ENCODE data around the gene MAP2. TPM values are rescaled to one million over a fixed set of nuclear protein-coding genes. Genes with fewer than 3 reads are reported as not detected.

MAP2 gene
- total and polyA plus RNA-seq, 2 of the 8 experiments (the other 6 are each of a cell fraction or from before 2014, with no cell fraction given) = 5.9 to 9.4 TPM

DNA sequence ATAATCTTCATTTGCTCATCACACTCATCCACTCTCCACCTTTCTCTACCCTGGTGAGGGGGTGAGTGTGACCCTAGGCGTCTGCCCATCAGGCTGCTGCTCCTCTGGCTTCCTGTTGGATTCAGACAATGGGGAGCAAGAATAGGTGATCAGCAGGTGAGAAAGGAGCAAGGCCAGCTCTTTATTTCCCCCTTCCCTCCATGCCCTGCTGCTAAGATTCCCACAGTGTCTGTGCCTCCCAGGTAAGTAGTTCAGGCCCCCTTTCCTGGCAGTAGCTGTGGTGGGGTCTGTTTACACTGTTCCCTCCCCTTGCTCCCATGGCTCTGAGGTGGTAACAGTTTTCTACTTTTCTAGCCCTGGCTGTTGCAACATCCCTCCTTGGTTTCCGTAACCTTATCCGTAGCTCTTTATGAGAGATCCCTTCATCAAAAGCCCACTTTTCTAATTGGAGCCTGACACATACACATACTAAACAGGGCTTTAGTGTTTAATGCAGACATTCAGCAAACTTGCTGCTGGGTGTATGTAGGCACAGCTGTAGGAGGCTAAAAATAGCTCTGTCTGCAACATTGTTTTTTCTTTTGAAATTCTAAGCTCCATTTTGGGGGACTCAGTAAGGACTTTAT, 27.5 kb downstream of the MAP2 start (continued):
- TF ChIP-seq, protein P1, sequence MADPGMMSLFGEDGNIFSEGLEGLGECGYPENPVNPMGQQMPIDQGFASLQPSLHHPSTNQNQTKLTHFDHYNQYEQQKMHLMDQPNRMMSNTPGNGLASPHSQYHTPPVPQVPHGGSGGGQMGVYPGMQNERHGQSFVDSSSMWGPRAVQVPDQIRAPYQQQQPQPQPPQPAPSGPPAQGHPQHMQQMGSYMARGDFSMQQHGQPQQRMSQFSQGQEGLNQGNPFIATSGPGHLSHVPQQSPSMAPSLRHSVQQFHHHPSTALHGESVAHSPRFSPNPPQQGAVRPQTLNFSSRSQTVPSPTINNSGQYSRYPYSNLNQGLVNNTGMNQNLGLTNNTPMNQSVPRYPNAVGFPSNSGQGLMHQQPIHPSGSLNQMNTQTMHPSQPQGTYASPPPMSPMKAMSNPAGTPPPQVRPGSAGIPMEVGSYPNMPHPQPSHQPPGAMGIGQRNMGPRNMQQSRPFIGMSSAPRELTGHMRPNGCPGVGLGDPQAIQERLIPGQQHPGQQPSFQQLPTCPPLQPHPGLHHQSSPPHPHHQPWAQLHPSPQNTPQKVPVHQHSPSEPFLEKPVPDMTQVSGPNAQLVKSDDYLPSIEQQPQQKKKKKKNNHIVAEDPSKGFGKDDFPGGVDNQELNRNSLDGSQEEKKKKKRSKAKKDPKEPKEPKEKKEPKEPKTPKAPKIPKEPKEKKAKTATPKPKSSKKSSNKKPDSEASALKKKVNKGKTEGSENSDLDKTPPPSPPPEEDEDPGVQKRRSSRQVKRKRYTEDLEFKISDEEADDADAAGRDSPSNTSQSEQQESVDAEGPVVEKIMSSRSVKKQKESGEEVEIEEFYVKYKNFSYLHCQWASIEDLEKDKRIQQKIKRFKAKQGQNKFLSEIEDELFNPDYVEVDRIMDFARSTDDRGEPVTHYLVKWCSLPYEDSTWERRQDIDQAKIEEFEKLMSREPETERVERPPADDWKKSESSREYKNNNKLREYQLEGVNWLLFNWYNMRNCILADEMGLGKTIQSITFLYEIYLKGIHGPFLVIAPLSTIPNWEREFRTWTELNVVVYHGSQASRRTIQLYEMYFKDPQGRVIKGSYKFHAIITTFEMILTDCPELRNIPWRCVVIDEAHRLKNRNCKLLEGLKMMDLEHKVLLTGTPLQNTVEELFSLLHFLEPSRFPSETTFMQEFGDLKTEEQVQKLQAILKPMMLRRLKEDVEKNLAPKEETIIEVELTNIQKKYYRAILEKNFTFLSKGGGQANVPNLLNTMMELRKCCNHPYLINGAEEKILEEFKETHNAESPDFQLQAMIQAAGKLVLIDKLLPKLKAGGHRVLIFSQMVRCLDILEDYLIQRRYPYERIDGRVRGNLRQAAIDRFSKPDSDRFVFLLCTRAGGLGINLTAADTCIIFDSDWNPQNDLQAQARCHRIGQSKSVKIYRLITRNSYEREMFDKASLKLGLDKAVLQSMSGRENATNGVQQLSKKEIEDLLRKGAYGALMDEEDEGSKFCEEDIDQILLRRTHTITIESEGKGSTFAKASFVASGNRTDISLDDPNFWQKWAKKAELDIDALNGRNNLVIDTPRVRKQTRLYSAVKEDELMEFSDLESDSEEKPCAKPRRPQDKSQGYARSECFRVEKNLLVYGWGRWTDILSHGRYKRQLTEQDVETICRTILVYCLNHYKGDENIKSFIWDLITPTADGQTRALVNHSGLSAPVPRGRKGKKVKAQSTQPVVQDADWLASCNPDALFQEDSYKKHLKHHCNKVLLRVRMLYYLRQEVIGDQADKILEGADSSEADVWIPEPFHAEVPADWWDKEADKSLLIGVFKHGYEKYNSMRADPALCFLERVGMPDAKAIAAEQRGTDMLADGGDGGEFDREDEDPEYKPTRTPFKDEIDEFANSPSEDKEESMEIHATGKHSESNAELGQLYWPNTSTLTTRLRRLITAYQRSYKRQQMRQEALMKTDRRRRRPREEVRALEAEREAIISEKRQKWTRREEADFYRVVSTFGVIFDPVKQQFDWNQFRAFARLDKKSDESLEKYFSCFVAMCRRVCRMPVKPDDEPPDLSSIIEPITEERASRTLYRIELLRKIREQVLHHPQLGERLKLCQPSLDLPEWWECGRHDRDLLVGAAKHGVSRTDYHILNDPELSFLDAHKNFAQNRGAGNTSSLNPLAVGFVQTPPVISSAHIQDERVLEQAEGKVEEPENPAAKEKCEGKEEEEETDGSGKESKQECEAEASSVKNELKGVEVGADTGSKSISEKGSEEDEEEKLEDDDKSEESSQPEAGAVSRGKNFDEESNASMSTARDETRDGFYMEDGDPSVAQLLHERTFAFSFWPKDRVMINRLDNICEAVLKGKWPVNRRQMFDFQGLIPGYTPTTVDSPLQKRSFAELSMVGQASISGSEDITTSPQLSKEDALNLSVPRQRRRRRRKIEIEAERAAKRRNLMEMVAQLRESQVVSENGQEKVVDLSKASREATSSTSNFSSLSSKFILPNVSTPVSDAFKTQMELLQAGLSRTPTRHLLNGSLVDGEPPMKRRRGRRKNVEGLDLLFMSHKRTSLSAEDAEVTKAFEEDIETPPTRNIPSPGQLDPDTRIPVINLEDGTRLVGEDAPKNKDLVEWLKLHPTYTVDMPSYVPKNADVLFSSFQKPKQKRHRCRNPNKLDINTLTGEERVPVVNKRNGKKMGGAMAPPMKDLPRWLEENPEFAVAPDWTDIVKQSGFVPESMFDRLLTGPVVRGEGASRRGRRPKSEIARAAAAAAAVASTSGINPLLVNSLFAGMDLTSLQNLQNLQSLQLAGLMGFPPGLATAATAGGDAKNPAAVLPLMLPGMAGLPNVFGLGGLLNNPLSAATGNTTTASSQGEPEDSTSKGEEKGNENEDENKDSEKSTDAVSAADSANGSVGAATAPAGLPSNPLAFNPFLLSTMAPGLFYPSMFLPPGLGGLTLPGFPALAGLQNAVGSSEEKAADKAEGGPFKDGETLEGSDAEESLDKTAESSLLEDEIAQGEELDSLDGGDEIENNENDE (IDR thresholded peaks at IDR 0.05; ENCODE audit: insufficient replicate concordance, low read length) = peak; percentile 36
- TF ChIP-seq HDAC2 (IDR thresholded peaks at IDR 0.05; ENCODE audit: borderline replicate concordance in 1 of 2, low read depth in 2 of 2, low read length in 2 of 2) = no peak
- TF ChIP-seq NANOG (IDR thresholded peaks at IDR 0.05; ENCODE audit: insufficient read depth, low read depth, low read length, poor library complexity, severe bottlenecking) = no peak
- peak; percentile 87 for TF ChIP-seq CEBPB (IDR thresholded peaks at IDR 0.05; ENCODE audit: low read depth, low read length)
- TF ChIP-seq, protein P2, sequence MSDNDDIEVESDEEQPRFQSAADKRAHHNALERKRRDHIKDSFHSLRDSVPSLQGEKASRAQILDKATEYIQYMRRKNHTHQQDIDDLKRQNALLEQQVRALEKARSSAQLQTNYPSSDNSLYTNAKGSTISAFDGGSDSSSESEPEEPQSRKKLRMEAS (IDR thresholded peaks at IDR 0.05) = peak; percentile 28; the same call in 1 of the 2 replicates

Measured in H1 (cell line).